ENCODE results near the gene KCNN1. TPM values are rescaled to one million over a fixed set of nuclear protein-coding genes. Genes with fewer than 3 reads are reported as not detected.

The KCNN1 gene
- total and polyA plus RNA-seq, 2 donors = 0.27 to 1.3 TPM

DNA sequence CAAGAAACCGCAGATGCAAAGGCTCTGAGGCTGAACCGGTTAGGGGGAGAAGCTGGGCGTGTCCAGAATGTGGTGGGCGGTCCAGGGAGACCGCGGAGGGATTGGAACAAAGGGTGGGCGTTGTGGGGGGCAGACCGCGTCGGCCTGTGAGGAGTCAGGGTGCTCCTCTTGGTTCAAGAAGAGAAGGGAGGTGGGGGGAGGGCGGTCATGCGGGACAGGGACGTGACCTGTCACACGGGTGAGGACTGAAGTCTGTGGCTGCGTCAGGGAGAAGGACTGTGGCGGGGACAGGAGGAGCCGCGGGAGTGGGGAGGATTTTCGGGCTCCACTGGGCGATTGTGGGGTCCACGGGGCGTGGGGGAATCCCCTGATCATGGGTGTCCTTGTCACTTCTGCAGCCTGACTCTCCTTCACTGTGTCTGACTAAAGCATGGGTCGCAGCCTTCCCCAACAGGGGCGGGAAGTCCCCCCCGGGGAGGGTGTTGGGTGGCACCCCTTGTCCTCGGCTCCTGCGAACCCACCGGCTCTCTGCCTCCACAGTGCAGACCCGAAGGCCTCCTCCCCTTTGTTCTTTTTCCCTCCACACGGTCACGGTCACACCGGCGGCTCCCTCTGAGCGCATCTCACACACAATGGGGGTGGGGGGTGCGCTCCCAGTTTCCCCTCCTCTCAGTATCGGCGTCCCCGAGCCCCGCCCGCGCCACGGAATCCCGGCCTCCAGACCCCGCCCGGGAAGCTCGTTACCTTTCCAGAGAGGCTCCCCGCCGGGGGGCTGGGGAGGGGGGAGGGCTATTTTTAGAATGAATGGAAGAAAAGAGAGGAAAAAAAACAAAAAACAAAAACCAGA is 16.4 kb upstream of the KCNN1 start:
- DNase-seq (ENCODE audit: low read depth in 6 of 9, low spot score in 9 of 9) = no peak
- peak overlapping the region in 1 of 2 donors; percentile 11 for H3K4me3 ChIP-seq (ENCODE audit: low read length in 2 of 2)
- peaks cover 16 to 47% of the 10 kb centered on the region in 2 donors for H3K4me1 ChIP-seq (ENCODE audit: control insufficient read depth in 2 of 2, insufficient read depth in 2 of 2, low read length in 2 of 2)
- WGBS = 1% methylated on average over 48 of the region's 48 CpGs
- no peak overlapping the region for H3K27ac ChIP-seq (ENCODE audit: low read depth in 1 of 2, low read length in 1 of 2)
- H3K9me3 ChIP-seq (ENCODE audit: control insufficient read depth in 2 of 2, insufficient read depth in 1 of 2, low read length in 1 of 2) = peaks cover 0 to 24% of the 10 kb centered on the region in 2 donors
- H3K36me3 ChIP-seq (ENCODE audit: control insufficient read depth in 2 of 2, insufficient read depth in 2 of 2, low read length in 1 of 2) = no peaks in the 10 kb centered on the region
- peaks cover 50 to 67% of the 10 kb centered on the region in 2 donors for H3K27me3 ChIP-seq (ENCODE audit: control insufficient read depth in 2 of 2, insufficient read depth in 1 of 2, low read length in 1 of 2)

GRCh38 chr19:17951157-17951989 is 15.5 kb upstream of the KCNN1 start:
- no peak for DNase-seq (ENCODE audit: low read depth in 6 of 9, low spot score in 9 of 9)
- Histone ChIP-seq H3K27me3 (ENCODE audit: control insufficient read depth in 2 of 2, insufficient read depth in 1 of 2, low read length in 1 of 2) (peaks cover 50 to 74% of the 10 kb centered on the region in 2 donors), H3K36me3 (ENCODE audit: control insufficient read depth in 2 of 2, insufficient read depth in 2 of 2, low read length in 1 of 2) (no peaks in the 10 kb centered on the region), H3K27ac (ENCODE audit: low read depth in 1 of 2, low read length in 1 of 2) (no peak overlapping the region), H3K4me1 (ENCODE audit: control insufficient read depth in 2 of 2, insufficient read depth in 2 of 2, low read length in 2 of 2) (peaks cover 16 to 47% of the 10 kb centered on the region in 2 donors), H3K4me3 (ENCODE audit: low read length in 2 of 2) (no peak overlapping the region), H3K9me3 (ENCODE audit: control insufficient read depth in 2 of 2, insufficient read depth in 1 of 2, low read length in 1 of 2) (peaks cover 0 to 24% of the 10 kb centered on the region in 2 donors)
- WGBS = 3% methylated on average over 33 of the region's 33 CpGs

GRCh38 chr19:17951990-17952976 is 14.6 kb upstream of the KCNN1 start:
- WGBS = 2% methylated on average over 68 of the region's 68 CpGs
- H3K9me3 ChIP-seq (ENCODE audit: control insufficient read depth in 2 of 2, insufficient read depth in 1 of 2, low read length in 1 of 2) = peaks cover 0 to 21% of the 10 kb centered on the region in 2 donors
- no peaks in the 10 kb centered on the region for H3K36me3 ChIP-seq (ENCODE audit: control insufficient read depth in 2 of 2, insufficient read depth in 2 of 2, low read length in 1 of 2)
- H3K27ac ChIP-seq (ENCODE audit: low read depth in 1 of 2, low read length in 1 of 2) = no peak overlapping the region
- peaks cover 50 to 80% of the 10 kb centered on the region in 2 donors for H3K27me3 ChIP-seq (ENCODE audit: control insufficient read depth in 2 of 2, insufficient read depth in 1 of 2, low read length in 1 of 2)
- H3K4me1 ChIP-seq (ENCODE audit: control insufficient read depth in 2 of 2, insufficient read depth in 2 of 2, low read length in 2 of 2) = peaks cover 14 to 43% of the 10 kb centered on the region in 2 donors
- no peak for DNase-seq (ENCODE audit: low read depth in 6 of 9, low spot score in 9 of 9)
- H3K4me3 ChIP-seq (ENCODE audit: low read length in 2 of 2) = no peak overlapping the region

DNA sequence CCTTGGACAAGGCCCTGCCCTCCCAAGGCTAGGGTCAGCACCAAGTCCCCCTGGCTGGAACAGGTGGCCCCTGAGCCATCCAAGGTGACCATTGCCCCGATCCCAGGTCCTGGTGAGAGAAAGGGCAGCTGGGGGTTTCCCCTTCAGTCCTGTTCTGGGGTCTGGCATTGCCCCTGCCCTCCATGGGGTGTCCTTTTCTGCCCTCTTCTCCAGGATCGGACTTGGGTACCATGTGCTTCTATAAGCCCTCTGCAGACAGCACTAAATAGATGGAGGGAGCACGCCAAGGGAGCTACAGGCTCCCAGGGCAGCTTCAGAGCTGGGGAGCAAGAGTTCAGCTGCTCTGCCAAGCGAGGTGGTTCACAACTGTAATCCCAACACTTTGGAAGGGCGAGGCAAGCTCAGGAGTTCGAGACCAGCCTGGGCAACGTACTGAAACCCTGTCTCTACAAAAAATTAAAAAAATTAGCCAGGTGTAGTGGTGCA is 13.5 kb upstream of the KCNN1 start:
- no peak for DNase-seq (ENCODE audit: low read depth in 6 of 9, low spot score in 9 of 9)
- Histone ChIP-seq H3K27me3 (ENCODE audit: control insufficient read depth in 2 of 2, insufficient read depth in 1 of 2, low read length in 1 of 2) (peaks cover 54 to 89% of the 10 kb centered on the region in 2 donors), H3K36me3 (ENCODE audit: control insufficient read depth in 2 of 2, insufficient read depth in 2 of 2, low read length in 1 of 2) (no peaks in the 10 kb centered on the region), H3K9me3 (ENCODE audit: control insufficient read depth in 2 of 2, insufficient read depth in 1 of 2, low read length in 1 of 2) (peaks cover 0 to 20% of the 10 kb centered on the region in 2 donors), H3K4me3 (ENCODE audit: low read length in 2 of 2) (no peak overlapping the region), H3K27ac (ENCODE audit: low read depth in 1 of 2, low read length in 1 of 2) (no peak overlapping the region), H3K4me1 (ENCODE audit: control insufficient read depth in 2 of 2, insufficient read depth in 2 of 2, low read length in 2 of 2) (peaks cover 11 to 39% of the 10 kb centered on the region in 2 donors)
- 63% methylated on average over 7 of the region's 7 CpGs for WGBS

DNA sequence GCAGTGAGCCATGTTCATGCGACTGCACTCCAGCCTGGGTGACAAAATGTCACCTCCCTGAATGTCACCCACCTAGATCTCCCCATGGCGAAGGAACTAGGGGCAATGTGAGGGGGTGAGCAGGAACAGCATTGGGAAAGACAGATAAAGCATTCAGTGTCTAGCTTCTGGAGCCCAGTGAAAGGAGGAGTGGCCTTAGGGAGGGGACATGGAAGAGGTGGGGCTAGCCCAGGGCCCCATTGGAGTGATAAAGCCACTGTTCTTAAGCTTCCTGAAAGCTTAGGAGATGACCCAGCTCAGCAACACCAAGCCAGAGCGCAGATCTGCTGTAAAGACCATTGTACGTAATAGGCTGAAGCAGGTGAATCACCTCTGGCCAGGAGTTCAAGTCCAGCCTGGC is 13.0 kb upstream of the KCNN1 start:
- H3K27ac ChIP-seq (ENCODE audit: low read depth in 1 of 2, low read length in 1 of 2) = no peak overlapping the region
- peaks cover 54 to 85% of the 10 kb centered on the region in 2 donors for H3K27me3 ChIP-seq (ENCODE audit: control insufficient read depth in 2 of 2, insufficient read depth in 1 of 2, low read length in 1 of 2)
- H3K4me3 ChIP-seq (ENCODE audit: low read length in 2 of 2) = no peak overlapping the region
- peaks cover 11 to 35% of the 10 kb centered on the region in 2 donors for H3K4me1 ChIP-seq (ENCODE audit: control insufficient read depth in 2 of 2, insufficient read depth in 2 of 2, low read length in 2 of 2)
- peaks cover 0 to 20% of the 10 kb centered on the region in 2 donors for H3K9me3 ChIP-seq (ENCODE audit: control insufficient read depth in 2 of 2, insufficient read depth in 1 of 2, low read length in 1 of 2)
- H3K36me3 ChIP-seq (ENCODE audit: control insufficient read depth in 2 of 2, insufficient read depth in 2 of 2, low read length in 1 of 2) = no peaks in the 10 kb centered on the region
- DNase-seq (ENCODE audit: low read depth in 6 of 9, low spot score in 9 of 9) = no peak
- WGBS = 78% methylated on average over 4 of the region's 4 CpGs

DNA sequence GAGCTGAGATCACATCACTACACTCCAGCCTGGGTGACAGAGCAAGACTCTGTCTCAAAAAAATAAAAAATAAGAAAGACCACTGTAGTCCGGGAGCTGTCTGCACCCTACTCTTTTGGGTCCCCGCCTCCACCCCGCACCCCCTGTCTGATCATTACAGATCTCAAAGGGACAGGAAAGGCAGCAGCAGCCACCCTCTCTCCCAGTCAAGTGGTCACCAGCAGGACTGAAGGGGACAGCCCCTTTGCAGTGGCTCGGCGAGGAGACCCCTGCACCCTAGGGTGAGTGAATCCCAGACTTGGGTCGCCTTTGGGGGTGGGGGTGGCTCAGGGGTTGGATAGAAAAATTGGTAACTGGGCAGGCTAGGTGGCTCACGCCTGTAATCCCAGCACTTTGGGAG is 12.5 kb upstream of the KCNN1 start:
- peaks cover 50 to 79% of the 10 kb centered on the region in 2 donors for H3K27me3 ChIP-seq (ENCODE audit: control insufficient read depth in 2 of 2, insufficient read depth in 1 of 2, low read length in 1 of 2)
- DNase-seq (ENCODE audit: low read depth in 6 of 9, low spot score in 9 of 9) = no peak

DNA sequence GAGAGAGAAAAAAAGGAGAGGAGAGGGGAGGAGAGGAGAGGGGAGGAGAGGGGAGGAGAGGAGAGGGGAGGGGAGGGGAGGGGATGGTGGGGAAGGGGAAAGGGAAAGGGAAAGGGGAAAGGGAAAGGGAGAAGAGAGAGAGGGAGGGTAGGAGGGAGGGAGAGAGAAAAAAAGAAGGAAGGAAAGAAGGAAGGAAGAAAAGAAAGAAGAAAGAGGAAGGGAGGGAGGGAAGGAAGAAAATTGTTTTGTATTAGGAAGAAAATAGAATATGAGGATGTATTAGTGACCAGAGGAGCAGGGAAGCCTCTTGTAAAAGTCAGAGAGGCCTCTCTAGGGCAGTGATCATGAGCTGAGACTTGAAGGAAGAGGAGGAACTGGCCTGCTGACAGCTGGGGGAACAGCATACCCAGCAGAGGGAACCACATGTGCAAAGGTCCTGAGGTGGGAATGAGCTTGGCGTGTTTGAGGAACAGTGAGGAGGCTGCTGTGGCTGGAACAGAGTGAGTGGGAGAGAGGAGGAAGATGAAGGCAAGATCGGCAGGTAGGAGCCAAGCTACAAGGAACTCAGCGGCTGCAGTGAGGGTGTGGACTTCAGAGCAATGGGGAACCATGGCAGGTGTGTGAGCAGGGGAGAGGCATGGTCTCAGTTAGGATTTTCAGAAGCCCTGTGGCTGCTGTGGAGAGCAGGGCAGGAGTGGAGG is 9.6 kb upstream of the KCNN1 start:
- H3K27me3 ChIP-seq (ENCODE audit: control insufficient read depth in 2 of 2, insufficient read depth in 1 of 2, low read length in 1 of 2) = peaks cover 21 to 61% of the 10 kb centered on the region in 2 donors
- 91% methylated on average over 3 of the region's 3 CpGs for WGBS

More for the DNA sequence above, 12.5 kb upstream of the KCNN1 start:
- WGBS = 89% methylated on average over 7 of the region's 7 CpGs
- no peak overlapping the region for H3K4me3 ChIP-seq (ENCODE audit: low read length in 2 of 2)
- peaks cover 11 to 30% of the 10 kb centered on the region in 2 donors for H3K4me1 ChIP-seq (ENCODE audit: control insufficient read depth in 2 of 2, insufficient read depth in 2 of 2, low read length in 2 of 2)
- H3K27ac ChIP-seq (ENCODE audit: low read depth in 1 of 2, low read length in 1 of 2) = no peak overlapping the region
- peaks cover 0 to 20% of the 10 kb centered on the region in 2 donors for H3K9me3 ChIP-seq (ENCODE audit: control insufficient read depth in 2 of 2, insufficient read depth in 1 of 2, low read length in 1 of 2)
- no peaks in the 10 kb centered on the region for H3K36me3 ChIP-seq (ENCODE audit: control insufficient read depth in 2 of 2, insufficient read depth in 2 of 2, low read length in 1 of 2)

GRCh38 chr19:17957885-17958284 is 9.0 kb upstream of the KCNN1 start:
- no peak for DNase-seq (ENCODE audit: low read depth in 6 of 9, low spot score in 9 of 9)
- H3K4me1 ChIP-seq (ENCODE audit: control insufficient read depth in 2 of 2, insufficient read depth in 2 of 2, low read length in 2 of 2) = peaks cover 0 to 2% of the 10 kb centered on the region in 2 donors
- no peaks in the 10 kb centered on the region for H3K36me3 ChIP-seq (ENCODE audit: control insufficient read depth in 2 of 2, insufficient read depth in 2 of 2, low read length in 1 of 2)
- H3K4me3 ChIP-seq (ENCODE audit: low read length in 2 of 2) = no peak overlapping the region
- no peak overlapping the region for H3K27ac ChIP-seq (ENCODE audit: low read depth in 1 of 2, low read length in 1 of 2)
- H3K27me3 ChIP-seq (ENCODE audit: control insufficient read depth in 2 of 2, insufficient read depth in 1 of 2, low read length in 1 of 2) = peaks cover 15 to 57% of the 10 kb centered on the region in 2 donors
- no peaks in the 10 kb centered on the region for H3K9me3 ChIP-seq (ENCODE audit: control insufficient read depth in 2 of 2, insufficient read depth in 1 of 2, low read length in 1 of 2)

More for the DNA sequence above, 9.6 kb upstream of the KCNN1 start:
- Histone ChIP-seq H3K27ac (ENCODE audit: low read depth in 1 of 2, low read length in 1 of 2) (no peak overlapping the region), H3K9me3 (ENCODE audit: control insufficient read depth in 2 of 2, insufficient read depth in 1 of 2, low read length in 1 of 2) (no peaks in the 10 kb centered on the region), H3K4me1 (ENCODE audit: control insufficient read depth in 2 of 2, insufficient read depth in 2 of 2, low read length in 2 of 2) (peaks cover 0 to 3% of the 10 kb centered on the region in 2 donors), H3K4me3 (ENCODE audit: low read length in 2 of 2) (no peak overlapping the region), H3K36me3 (ENCODE audit: control insufficient read depth in 2 of 2, insufficient read depth in 2 of 2, low read length in 1 of 2) (no peaks in the 10 kb centered on the region)
- DNase-seq (ENCODE audit: low read depth in 6 of 9, low spot score in 9 of 9) = no peak

Data from thymus (tissue), 11 donors.